GM19351 (cell line): ENCODE measurements around the gene PTPN22.

Experiments
- ATAC-seq: cut with Tn5 transposase; IDR thresholded peaks from one replicate; pipeline ENCODE4 v1.9.1; 2021; ENCODE audit warnings: mild to moderate bottlenecking, moderate library complexity; ENCODE audit not compliant: unreplicated experiment

The PTPN22 gene

DNA sequence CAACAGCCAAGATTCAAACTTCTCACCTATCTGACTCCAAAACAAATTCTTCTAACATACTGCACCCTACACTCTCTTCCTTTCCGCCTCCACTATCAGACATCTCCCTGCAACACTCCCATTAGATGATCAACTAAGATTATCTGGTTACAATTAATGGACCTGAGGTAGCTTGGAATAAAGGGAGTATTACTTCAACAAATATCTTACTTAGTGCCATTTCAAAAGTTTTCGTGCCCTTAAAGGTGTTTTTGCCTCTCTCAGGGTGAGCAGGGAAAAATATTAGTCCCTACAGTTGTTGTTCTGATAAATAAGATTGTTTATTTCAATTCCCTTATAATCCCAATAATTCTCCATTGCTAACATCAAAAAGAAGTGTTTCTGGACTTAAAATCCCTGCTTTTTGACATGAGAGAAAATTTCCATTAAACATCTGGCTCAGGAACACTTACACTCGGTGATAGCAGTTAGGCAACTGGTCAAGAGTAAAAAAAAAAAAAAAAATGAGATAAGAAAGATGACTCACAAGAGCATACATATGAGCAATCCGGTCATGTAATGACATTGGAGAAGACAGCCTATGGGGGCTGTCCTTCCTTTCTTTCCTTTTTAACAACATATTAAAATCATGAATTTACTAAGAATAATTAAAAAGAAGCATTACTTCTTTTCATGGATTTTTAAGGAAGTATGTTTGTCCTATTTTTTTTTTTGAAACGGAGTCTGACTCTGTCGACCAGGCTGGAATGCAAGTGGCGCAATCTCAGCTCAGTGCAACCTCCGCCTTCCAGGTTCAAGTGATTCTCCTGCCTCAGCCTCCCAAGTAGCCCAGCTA, 66.9 kb downstream of the PTPN22 start:
- no peak for ATAC-seq

DNA sequence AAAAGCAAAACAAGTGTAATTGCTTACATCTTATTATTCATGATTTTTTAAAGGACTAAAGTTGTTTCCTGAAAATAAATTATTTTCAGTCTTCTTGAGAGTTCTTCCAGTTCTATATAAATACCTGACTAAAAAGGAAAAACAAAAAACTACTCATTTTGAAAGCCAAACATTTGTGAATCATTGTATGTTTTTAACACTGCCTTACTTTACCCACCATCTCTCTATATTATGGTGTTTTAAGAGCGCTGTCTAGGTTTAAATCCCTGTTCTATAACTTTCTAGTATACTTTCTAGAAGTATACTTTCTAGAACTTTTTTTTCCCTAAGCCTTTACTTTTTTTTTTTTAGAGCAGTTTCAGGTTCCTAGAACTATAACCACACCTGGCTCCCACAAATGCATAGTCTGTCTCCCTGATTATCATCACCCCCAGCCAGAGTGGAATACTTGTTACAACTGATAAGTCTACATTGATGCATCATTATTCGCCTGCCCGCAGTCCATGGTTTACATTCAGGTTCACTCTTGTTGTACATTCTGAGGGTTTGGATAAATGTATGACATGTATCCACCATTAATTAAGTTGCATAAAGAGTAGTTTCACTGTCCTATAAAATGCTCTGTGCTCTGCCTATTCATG, 69.0 kb downstream of the PTPN22 start:
- ATAC-seq: no peak

DNA sequence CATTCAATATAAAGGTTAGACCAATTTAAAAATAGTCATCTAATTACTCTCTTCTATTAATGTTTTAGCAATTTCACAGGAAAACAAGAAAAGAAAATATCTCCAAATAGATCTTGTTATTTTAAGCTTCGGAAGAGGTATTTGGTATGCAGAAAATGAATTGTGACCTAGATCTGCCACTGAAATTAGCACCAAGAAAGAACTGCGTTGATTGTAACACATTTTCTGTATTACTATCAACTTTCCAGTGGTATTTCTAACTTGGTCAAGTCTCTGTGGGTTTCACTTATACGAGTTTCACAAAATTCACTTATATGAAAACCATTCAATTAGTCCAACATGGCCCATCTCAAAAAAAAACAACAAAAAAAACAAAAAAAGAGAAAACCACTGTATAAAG, 71.0 kb downstream of the PTPN22 start:
- ATAC-seq: no peak

DNA sequence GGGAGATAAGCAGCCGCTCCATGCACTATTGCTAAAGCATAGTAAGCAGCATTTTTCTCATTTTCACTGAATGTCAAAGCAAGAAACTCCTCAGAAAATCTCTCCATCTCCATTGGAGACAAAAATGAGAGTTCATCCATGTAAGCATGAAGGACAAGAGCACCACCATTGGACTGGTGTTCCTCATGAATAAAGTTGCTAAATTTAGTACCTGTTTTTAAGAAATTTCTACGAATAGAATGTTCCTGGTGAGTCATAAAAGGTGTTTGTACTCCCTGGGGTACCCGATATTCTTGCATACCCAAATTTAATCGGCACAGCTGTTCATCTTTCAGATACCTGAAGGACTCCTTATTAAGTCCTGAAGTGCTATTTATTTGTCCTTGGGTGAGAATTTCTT, 74.0 kb downstream of the PTPN22 start:
- ATAC-seq: no peak

DNA sequence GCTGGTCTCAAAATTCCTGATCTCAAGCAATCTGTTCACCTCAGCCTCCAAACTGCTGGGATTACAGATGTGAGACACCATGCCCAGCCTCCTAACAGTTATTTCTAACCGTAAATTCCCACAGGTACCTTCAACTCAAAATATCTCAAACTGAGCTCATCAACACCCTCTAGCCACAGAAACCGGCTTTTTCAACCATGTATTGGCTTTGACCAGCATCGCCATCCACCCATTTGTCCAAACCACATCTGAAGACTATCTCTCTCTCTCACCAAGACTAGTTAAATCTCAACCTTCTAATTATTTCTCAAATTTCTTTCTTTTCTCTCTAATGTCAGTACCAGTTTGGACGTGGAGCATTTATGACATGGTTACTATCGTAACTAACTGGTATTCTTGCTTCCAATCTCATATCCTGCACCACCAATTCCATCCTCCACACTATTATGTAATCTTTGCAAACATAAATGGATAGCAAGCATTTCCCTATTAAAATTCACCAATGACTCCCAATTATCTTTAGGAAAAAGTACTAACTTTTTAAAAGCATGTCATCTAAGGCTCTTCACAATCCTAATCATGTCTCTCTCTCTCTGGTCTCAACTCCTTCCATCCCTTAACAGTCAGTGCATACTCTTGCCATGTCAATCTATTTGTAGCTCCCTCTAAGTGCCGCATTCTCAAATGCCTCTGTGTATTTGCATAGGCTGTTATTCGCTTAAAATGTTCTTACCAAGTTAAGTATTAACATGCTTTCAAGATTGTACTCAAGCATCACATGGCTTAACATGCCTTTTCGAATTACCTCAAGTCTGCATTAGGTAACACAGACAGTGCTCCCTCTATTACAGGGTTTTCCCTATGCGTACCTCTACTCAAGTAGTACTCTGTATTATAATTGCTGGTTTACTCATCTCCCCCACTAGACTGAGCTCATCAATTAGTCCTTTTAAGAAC, 77.4 kb downstream of the PTPN22 start:
- ATAC-seq: no peak

DNA sequence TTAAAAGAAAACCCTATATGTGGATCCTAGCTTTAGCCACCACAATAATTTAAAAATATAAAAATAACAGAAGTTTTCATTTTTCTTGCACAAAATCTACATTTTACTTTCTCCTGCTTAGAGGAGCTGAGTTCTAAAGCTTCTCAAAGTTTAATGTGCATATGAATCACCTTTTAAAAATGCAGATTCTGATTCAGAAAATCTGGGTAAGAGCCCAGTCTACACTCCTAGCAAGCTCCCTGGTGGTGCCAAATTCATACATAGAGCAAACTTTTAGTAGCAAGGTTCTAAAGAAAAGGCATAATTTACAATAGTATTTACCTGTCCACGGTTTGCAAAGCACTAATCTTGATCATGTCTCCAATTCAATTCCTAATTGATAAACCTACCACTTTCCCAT, 78.5 kb downstream of the PTPN22 start:
- ATAC-seq: no peak

DNA sequence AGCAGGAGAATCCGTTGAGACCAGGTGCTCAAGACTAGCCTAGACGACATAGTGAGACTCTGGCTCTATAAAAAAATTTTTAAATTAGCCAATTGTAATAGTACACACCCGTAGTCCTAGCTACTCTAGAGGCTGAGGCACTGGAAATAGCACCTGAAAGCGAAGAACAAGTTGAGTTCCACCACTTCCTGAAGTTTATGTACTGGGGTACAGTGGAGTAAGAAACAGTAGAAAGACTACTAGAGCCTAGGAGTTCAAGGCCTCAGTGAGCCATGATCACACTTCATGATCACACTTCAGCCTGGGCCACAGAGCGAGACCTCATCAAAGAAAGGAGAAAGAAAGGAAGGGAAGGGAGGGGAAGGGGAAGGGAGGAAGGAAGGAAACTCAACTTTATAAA, 79.0 kb downstream of the PTPN22 start:
- no peak for ATAC-seq

DNA sequence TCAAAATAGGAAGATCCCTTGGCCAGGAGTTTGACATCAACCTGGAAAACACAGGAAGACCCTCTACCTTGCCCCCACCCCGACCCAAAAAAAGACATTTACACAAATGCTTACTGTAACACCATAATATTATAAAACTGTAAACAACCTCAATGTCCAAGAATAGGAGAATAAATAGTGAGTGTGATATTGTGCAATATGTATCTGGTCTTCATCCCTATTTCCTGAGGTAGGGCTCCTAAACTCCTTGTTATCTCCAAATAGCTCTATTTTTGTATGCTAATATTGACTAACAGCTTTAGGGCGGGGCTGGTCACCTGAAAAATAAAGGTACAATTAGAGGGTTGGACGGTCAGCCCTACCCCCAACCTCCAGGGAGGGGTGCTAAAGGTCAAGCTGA, 82.7 kb downstream of the PTPN22 start:
- no peak for ATAC-seq

DNA sequence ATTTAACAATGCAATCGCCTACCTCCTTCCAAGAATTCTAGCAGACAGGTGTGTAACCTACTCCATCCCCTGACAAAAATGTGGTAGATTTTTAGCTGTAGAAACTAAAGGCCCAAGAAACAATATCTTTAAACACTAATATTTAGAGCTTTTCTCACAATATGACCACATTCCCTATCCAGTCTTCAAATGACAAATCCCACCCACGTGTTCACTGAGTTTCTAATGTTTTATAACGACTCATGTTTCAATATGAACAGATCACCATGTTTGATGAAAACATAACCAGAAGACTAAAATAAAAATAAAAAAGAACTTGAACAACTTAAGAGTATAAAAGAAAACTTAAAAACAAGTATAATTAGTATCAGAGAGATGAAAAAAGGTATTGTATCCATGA, 83.8 kb downstream of the PTPN22 start:
- no peak for ATAC-seq

DNA sequence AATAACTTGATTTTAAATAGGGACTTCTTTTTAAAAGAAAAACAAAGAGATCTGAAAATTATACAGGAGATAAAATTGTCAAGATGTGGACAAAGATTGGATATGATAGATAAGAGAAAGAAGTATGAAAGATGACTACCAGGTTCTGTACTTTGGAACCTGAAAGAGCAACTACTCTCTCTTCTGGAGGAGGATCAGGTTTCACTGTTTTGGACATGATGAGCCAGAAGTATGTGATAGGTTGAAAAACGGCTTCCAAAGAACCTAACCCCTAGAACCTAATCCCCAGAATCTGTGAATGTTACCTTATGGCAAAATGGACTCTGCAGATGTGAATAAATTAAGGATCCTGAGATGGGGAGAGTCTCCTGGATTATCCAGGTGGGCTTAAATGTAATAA, 85.4 kb downstream of the PTPN22 start:
- no peak for ATAC-seq

DNA sequence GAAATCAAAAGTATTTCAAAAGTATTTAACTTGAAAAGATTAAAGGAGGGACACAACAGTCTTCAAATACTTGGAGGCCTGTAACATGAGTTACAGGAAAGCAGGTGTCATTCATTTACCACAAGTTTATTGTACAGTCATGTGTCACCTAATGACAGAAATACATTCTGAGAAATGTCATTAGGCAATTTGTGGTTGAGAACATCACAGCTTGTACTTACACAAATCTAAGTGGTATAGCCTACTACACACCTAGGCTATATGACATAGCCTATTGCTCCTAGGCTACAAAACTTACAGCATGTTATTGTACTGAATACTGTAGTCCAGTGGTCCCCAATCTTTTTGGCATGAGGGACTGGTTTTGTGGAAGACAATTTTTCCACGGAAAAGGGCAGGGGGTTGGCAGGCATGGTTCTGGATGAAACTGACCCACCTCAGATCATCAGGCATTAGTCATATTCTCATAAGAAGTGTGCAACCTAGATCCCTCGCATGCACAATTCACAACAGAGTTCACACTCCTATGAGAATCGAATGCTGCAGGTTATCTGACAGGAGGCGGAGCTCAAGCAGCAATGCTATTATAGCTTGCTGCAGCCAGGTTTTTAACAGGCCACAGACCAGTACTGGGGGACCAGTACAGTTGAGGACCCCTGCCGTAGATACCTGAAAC, 87.3 kb downstream of the PTPN22 start:
- ATAC-seq: peak; percentile 88

DNA sequence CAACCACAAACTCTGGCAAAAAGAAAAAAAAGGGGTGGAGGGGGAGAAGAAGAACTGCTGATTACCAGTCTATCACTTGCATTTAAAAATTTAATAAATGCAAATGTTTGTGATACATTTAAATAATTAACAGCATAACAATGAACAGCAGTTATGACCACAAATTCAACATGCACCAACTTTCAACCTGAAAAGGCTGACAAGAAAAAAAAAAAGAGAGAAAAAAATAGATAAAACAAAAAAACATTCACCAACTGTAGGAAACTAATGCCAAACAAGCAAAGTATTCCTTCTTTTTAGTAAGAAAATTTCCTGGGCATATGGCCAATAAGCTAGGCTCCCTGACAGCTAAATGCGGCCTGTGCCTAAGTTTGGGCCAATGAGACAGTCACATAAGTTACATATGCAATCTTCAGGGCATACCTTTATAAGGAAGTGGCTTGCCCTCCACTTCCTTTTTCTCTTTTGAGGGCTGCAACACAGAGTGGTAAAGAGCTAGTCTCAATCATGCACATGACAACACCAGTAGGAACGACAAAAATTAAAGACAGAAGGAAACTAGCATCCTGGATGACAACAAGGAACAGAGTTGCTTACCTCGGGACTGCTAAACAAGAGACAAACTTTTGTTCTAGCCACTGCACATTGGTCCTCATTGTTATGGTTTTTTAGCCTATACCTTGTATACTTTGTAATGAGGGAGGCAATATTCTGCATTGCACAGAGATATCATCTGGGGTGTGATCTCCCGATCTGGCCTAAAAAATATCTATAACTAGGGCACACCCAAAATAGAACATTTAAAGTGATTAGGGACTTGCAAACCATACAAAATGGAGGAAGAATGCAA, 88.0 kb downstream of the PTPN22 start:
- ATAC-seq: peak; percentile 61

DNA sequence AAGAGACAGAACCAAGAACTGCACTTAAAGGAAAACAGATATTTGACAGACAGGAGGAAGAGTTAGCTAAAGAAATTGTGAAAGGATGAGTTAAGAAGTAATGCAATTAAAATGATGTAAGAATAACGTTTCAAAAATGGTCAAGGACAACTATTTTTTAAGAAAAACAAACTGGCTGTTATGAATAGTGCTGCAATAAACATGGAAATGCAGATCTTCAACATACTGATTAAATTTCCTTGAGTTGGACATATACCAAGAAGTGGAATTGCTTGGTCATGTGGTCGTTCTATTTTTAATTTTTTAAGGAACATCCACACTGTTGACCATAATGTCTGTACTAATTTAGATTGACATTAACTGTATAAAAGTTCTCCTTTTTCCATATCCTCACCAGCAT, 89.1 kb downstream of the PTPN22 start:
- no peak for ATAC-seq

DNA sequence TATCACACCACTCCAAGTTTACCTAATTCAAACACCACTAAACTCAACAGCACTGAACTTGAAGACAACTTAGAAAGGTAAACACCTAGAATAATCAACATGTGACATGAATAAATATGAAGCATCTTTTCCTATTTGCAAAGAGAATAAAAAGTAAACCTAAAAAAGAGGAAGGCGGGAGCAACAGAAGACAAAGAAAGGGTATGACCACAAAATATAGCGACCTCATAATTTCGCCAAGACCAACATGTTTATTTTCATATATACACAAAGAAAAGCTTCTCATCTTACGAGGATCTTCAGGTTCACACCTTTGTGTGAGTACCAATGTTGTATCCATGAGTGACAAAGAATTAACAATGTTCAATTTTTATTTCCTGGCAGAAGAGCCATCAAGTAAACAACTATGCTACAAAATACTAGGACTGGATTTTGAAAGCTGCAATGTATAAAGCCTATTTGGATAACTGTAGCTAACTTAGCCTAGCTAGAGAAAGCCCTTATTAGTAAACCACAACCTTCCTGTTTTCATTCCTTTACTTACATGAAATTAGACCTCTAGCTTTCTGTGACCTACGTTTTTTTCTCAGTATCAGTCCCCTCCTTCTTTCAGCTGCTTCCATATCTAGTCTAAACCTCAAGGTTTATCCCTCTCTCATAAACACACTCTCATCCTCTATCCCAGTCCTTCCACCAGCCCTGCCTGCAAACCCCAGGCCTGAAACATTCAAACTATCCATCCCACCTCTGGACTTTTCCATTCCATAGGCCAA, 91.0 kb downstream of the PTPN22 start:
- ATAC-seq: peak; percentile 42

DNA sequence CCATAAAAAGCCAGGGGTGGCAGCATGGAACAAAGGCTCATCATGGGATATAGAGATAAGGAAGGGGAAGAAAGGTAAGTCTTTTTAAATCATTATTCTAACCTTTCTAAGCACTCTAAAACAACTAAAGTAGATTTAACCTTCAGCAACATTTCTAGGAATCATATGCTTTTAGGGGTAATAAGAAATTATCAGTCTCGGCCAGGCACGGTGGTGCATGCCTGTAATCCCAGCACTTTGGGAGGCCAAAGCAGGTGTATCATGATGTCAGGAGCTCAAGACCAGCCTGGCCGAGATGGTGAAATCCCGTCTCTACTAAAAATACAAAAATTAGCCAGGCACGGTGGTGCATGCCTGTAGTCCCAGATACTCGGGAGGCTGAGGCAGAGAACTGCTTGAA, 92.0 kb downstream of the PTPN22 start:
- no peak for ATAC-seq

DNA sequence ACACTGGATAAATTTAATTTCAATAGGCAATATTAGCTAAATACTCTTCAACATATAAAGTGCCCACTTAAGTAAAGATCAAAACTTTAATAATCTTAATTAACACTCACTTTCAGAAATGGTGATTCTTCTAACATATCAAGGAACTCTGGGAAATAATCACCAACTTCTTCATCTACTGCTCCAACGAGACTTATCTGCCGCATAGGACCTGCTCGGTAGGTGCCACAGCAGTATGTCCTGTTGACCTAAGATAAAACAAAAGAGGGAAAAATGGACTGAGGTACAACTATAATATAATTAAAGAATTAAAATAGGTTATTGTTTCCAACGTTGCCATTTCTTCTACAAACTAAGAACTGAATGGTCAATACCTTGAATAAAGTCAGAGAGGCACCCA, 94.0 kb downstream of the PTPN22 start:
- ATAC-seq: no peak

DNA sequence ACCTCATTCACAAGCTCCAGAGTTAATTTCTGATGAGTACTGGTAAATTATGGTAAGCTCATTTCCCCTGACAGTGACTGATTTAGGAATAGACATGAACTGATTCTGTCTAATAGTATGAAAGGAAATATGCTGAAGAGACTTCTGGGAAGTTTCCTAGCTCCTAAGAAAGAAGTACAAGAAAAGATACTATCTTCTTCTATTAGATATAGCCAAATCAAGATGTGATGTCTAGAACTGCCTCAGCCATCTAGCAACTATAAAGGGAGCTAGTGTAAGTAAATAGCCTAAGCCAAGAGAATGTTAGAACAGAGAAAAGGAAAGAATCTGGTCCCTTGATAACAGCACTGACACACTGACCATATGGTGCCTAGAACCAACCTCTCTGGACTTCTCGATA, 101.5 kb downstream of the PTPN22 start:
- ATAC-seq: no peak

DNA sequence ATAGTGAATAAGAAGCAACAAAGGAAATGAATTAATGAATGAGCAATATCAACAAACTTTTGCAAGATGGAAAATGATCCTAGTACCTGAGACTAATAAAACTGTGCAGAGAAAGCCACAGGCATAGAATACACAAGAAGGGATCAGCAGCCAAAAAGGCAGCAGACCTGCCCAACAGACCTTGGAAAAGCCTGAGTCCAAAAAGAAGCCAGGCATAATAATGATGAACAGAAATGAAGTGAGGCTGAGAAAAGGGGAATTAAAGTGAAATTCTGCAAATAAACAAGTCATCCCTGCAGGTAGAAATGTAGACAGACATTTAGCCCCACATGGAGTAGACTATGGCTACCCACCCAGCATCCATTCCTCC, 101.9 kb downstream of the PTPN22 start:
- ATAC-seq: no peak

DNA sequence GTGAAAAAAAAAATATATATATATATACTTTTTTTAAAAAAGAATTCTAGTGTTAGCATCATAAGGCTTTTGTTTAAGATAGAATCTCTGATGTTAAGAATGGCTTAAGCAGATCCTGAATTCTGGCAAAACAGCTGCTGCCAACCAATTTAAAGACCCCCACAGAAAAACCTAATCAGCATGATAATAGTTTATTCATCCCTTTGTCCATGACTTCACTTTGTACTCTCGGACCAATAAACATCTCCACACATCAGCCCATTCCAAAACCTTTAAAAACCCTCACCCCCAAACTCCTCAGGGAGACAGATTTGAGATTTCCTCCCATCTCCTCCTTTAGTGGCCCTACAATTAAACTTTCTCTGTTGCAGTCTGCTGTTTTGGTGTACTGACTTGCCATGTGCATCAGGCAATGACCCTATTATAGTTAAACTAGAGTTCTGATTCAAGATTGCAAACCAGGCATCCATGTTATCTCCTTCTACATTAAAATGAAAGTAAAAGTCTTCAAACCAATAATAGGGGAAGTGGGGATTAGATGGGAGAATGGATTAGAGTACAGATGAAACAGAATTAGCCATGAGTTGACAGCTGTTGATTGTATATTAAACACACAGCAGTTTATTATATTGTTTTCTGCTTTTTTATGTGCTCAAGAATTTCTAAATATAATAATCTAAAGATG, 102.5 kb downstream of the PTPN22 start:
- no peak for ATAC-seq
